ENCODE results near the gene CA9.

CA9 gene

DNA sequence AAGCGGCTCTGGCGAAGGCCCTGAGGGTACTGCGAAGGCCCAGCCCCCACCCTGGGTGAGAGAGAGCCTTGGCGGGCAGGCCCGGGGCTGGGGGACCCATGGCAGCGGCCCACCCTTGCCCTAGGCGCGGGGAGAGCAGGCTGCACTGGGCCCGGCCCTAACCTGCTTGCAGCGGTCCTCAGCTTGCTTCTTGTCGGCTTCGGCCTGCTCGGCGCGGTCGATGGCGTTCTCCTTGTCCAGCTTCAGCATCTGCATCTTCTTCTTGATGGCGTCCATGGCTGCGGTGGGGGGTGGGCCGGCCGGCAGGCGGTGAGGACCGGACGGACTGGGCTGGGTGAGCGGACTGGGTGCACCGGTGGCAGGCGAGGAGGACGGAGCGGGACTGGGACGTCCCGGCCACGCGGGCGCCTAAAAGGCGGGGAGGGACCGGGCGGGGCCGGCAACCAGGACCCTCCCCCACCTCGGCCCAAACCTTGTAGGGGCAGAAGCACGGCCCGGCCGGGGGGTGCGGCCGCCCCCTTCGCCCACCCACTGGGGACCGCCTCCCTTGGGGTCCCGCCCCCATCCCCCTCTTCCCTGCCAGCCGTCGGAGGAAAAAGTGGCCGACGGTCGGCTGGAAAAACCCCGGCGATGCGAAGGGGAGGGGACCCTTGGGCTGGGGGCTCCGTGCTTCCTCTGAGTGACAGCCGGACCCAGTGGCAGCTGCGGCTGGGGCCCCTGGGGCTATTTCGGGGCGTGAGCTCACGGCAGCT is 16.0 kb downstream of the CA9 start, which contains the start of gene TPM2:
TSS of gene TPM2 (minus strand) at position 384 of the 752 bp plus-strand sequence. CDS start at position 276, 108 bp downstream.
- Histone ChIP-seq H3K4me1 (ENCODE audit: control insufficient read depth in 5 of 5, insufficient read depth in 5 of 5, low read length in 5 of 5) (peaks cover 5 to 35% (median 30%) of the 10 kb centered on the region in 5 donors), H3K4me3 (ENCODE audit: low read depth in 1 of 5, low read length in 5 of 5) (peak within 1 kb of the TSS; percentile 58 to 76 (median 75)), H3K9me3 (ENCODE audit: control insufficient read depth in 5 of 5, low read length in 5 of 5) (no peaks in the 10 kb centered on the region), H3K27ac (ENCODE audit: low read depth, low read length) (peak within 1 kb of the TSS; percentile 81), H3K36me3 (ENCODE audit: control insufficient read depth in 5 of 5, insufficient read depth in 5 of 5, low read length in 5 of 5) (peaks cover 0 to 13% (median 8%) of the 10 kb centered on the region in 5 donors), H3K9ac (ENCODE audit: low read length in 5 of 5) (peak within 1 kb of the TSS in 4 of 5 donors; percentile 61 to 76 (median 72)), H3K27me3 (ENCODE audit: control insufficient read depth in 5 of 5, insufficient read depth in 4 of 5, low read length in 5 of 5) (no peaks in the 10 kb centered on the region)

DNA sequence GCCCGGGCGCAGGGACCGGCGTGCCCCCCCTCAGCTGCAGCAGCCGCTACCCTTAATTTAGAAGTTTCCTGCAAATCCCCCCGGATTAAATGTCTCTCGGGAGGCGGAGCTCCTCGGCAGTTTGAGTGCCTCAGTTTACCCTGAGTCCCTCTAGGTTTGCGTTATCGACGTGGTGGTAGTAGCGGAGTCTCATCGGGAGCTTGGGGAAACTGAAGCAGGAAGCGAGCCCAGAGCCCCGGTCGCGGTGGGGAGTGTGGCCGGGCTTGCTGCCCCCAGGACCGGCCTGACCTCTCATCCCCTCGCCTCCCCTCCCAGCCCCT is 16.5 kb downstream of the CA9 start:
- peaks cover 5 to 35% (median 30%) of the 10 kb centered on the region in 5 donors for H3K4me1 ChIP-seq (ENCODE audit: control insufficient read depth in 5 of 5, insufficient read depth in 5 of 5, low read length in 5 of 5)

DNA sequence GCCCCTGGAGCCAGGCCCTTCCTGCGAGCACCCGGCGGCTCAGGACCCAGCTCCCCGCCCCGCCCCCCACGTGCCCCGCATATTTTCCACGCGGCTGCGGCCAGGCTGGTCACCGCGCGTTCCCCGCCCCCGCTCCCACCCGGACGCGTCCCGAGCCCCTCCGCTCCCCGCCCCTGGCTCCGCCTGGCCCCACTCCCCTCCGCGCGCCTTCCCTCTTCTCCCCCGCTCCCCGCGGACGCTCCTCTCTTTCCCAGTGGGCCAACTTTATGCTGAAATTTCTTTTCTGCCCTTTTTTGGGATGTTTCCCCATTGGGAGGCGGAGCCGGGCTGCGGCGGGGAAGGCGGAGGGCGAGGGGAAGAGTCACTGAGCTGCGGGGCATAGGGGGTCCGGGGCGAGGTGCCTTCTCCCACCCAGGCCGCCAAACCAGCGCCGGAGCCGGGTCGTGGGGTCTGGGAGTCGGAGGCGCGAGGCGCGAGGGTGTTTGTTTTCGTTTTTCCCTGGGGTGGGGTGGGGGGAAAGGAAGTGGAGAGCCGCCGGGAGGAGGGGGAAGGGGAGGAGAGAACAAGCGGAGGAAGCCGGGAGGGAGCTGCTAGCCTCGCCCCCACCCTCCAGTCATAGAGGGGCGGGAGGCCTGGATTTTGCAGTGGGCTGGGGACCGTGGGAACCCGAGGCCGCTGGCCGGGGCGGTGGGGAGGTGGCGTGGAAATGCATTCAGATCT is 17.0 kb downstream of the CA9 start:
- Histone ChIP-seq H3K9me3 (ENCODE audit: control insufficient read depth in 5 of 5, low read length in 5 of 5) (no peaks in the 10 kb centered on the region), H3K36me3 (ENCODE audit: control insufficient read depth in 5 of 5, insufficient read depth in 5 of 5, low read length in 5 of 5) (peaks cover 0 to 5% (median 2%) of the 10 kb centered on the region in 5 donors), H3K27ac (ENCODE audit: low read depth, low read length) (peak overlapping the region; percentile 81), H3K4me1 (ENCODE audit: control insufficient read depth in 5 of 5, insufficient read depth in 5 of 5, low read length in 5 of 5) (peaks cover 5 to 35% (median 30%) of the 10 kb centered on the region in 5 donors), H3K4me3 (ENCODE audit: low read depth in 1 of 5, low read length in 5 of 5) (peak overlapping the region; percentile 58 to 79 (median 75)), H3K27me3 (ENCODE audit: control insufficient read depth in 5 of 5, insufficient read depth in 4 of 5, low read length in 5 of 5) (no peaks in the 10 kb centered on the region), H3K9ac (ENCODE audit: low read length in 5 of 5) (peak overlapping the region; percentile 53 to 76 (median 70))

More for the DNA sequence above, 16.5 kb downstream of the CA9 start:
- Histone ChIP-seq H3K36me3 (ENCODE audit: control insufficient read depth in 5 of 5, insufficient read depth in 5 of 5, low read length in 5 of 5) (peaks cover 0 to 8% (median 3%) of the 10 kb centered on the region in 5 donors), H3K9ac (ENCODE audit: low read length in 5 of 5) (peak overlapping the region in 3 of 5 donors; percentile 61 to 70 (median 64)), H3K27me3 (ENCODE audit: control insufficient read depth in 5 of 5, insufficient read depth in 4 of 5, low read length in 5 of 5) (no peaks in the 10 kb centered on the region), H3K4me3 (ENCODE audit: low read depth in 1 of 5, low read length in 5 of 5) (peak overlapping the region; percentile 58 to 75 (median 72)), H3K9me3 (ENCODE audit: control insufficient read depth in 5 of 5, low read length in 5 of 5) (no peaks in the 10 kb centered on the region), H3K27ac (ENCODE audit: low read depth, low read length) (peak overlapping the region; percentile 81)

DNA sequence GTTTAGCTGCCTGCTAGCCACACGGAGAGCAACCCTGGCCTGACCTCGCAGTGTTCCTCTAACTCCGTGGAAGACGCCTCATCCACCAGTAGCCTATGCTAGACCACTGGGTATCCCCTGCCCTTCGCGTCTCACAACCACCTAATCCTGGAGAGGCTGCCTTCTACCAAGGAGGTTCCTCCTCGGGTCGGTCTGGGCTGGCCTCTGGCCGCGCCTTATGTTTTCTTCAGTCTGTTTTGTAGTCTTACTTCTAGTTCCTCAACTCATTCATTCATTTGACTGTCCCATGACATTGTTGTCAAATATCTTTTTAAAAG is 17.6 kb downstream of the CA9 start:
- Histone ChIP-seq H3K4me1 (ENCODE audit: control insufficient read depth in 5 of 5, insufficient read depth in 5 of 5, low read length in 5 of 5) (peaks cover 5 to 32% (median 30%) of the 10 kb centered on the region in 5 donors), H3K9me3 (ENCODE audit: control insufficient read depth in 5 of 5, low read length in 5 of 5) (no peaks in the 10 kb centered on the region), H3K9ac (ENCODE audit: low read length in 5 of 5) (peak overlapping the region; percentile 53 to 76 (median 70)), H3K27me3 (ENCODE audit: control insufficient read depth in 5 of 5, insufficient read depth in 4 of 5, low read length in 5 of 5) (no peaks in the 10 kb centered on the region), H3K36me3 (ENCODE audit: control insufficient read depth in 5 of 5, insufficient read depth in 5 of 5, low read length in 5 of 5) (peaks cover 0 to 8% (median 7%) of the 10 kb centered on the region in 5 donors), H3K27ac (ENCODE audit: low read depth, low read length) (peak overlapping the region; percentile 81), H3K4me3 (ENCODE audit: low read depth in 1 of 5, low read length in 5 of 5) (peak overlapping the region; percentile 58 to 79 (median 75))

GRCh38 chr9:35691757-35692301 is 18.1 kb downstream of the CA9 start:
- Histone ChIP-seq H3K27me3 (ENCODE audit: control insufficient read depth in 5 of 5, insufficient read depth in 4 of 5, low read length in 5 of 5) (no peaks in the 10 kb centered on the region), H3K9ac (ENCODE audit: low read length in 5 of 5) (no peak overlapping the region), H3K4me1 (ENCODE audit: control insufficient read depth in 5 of 5, insufficient read depth in 5 of 5, low read length in 5 of 5) (peaks cover 5 to 32% (median 30%) of the 10 kb centered on the region in 5 donors), H3K9me3 (ENCODE audit: control insufficient read depth in 5 of 5, low read length in 5 of 5) (no peaks in the 10 kb centered on the region), H3K4me3 (ENCODE audit: low read depth in 1 of 5, low read length in 5 of 5) (peak overlapping the region in 1 of 5 donors; percentile 75), H3K36me3 (ENCODE audit: control insufficient read depth in 5 of 5, insufficient read depth in 5 of 5, low read length in 5 of 5) (peaks cover 0 to 13% (median 10%) of the 10 kb centered on the region in 5 donors), H3K27ac (ENCODE audit: low read depth, low read length) (peak overlapping the region; percentile 47)

DNA sequence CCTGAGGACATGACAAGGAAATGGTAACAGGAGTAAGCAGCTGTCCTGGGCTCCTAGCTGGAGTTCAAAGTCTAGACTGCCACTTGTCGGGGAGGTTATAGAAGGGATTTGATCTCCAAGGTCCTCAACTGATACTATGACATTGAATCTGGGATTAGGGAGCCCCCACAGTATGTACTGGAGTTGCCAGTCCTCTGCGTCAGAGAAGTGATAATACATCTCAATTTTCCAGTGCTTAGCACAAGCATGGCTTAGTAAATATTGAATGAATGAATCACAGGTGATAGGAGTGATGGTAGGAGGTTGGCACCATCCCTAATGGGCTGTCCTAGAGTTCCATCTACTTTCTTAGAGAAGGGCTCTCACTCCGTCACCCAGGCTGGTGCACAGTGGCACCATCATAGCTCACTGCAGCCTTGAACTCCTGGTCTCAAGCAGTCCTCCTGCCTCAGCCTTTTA is 22.2 kb downstream of the CA9 start:
- Histone ChIP-seq H3K4me1 (ENCODE audit: control insufficient read depth in 5 of 5, insufficient read depth in 5 of 5, low read length in 5 of 5) (peaks cover 3 to 7% (median 6%) of the 10 kb centered on the region in 5 donors), H3K9ac (ENCODE audit: low read length in 5 of 5) (no peak overlapping the region), H3K27me3 (ENCODE audit: control insufficient read depth in 5 of 5, insufficient read depth in 4 of 5, low read length in 5 of 5) (no peaks in the 10 kb centered on the region), H3K36me3 (ENCODE audit: control insufficient read depth in 5 of 5, insufficient read depth in 5 of 5, low read length in 5 of 5) (peaks cover 8 to 54% (median 51%) of the 10 kb centered on the region in 5 donors), H3K27ac (ENCODE audit: low read depth, low read length) (no peak overlapping the region), H3K4me3 (ENCODE audit: low read depth in 1 of 5, low read length in 5 of 5) (no peak overlapping the region), H3K9me3 (ENCODE audit: control insufficient read depth in 5 of 5, low read length in 5 of 5) (no peaks in the 10 kb centered on the region)

DNA sequence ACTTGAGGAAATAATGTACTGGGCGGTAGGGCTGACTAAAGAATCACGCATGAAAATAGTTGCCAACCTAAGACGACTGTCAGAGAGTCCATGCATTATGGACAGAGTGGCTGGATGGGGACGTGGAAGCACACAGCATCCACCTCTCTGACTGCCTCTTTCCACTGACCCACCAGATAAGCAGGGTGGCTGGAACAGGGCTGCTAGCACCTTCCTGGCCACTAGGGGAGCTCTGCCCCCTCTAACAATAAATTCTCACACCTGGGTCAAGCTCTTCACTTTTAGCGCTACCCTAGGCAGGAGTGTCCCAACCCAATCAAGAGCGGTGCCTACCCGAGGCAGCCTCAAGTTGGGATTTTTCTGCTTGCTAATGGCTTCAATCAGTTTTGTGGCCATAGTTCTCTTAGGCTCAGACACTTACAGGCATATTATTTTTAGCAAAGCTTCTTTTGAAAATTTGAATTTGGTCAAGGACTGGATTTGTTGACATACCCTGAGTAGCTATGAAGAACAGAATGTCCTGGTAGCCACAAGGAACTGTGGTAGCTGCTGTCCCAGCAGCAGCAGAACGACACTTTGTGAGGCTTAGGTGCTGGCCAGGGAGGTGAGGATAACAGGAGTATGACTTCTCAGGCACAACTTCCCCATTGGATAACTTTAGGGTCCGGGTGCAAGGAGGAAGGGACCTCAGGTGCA is 22.9 kb downstream of the CA9 start:
- peaks cover 14 to 61% (median 58%) of the 10 kb centered on the region in 5 donors for H3K36me3 ChIP-seq (ENCODE audit: control insufficient read depth in 5 of 5, insufficient read depth in 5 of 5, low read length in 5 of 5)
- no peaks in the 10 kb centered on the region for H3K27me3 ChIP-seq (ENCODE audit: control insufficient read depth in 5 of 5, insufficient read depth in 4 of 5, low read length in 5 of 5)
- H3K27ac ChIP-seq (ENCODE audit: low read depth, low read length): no peak overlapping the region
- no peak overlapping the region for H3K9ac ChIP-seq (ENCODE audit: low read length in 5 of 5)
- no peaks in the 10 kb centered on the region for H3K9me3 ChIP-seq (ENCODE audit: control insufficient read depth in 5 of 5, low read length in 5 of 5)
- peaks cover 0 to under 1% (median 0%) of the 10 kb centered on the region in 5 donors for H3K4me1 ChIP-seq (ENCODE audit: control insufficient read depth in 5 of 5, insufficient read depth in 5 of 5, low read length in 5 of 5)
- no peak overlapping the region for H3K4me3 ChIP-seq (ENCODE audit: low read depth in 1 of 5, low read length in 5 of 5)

- Histone ChIP-seq H3K27ac (ENCODE audit: low read depth, low read length) (no peak overlapping the region), H3K9ac (ENCODE audit: low read length in 5 of 5) (no peak overlapping the region), H3K36me3 (ENCODE audit: control insufficient read depth in 5 of 5, insufficient read depth in 5 of 5, low read length in 5 of 5) (peaks cover 15 to 68% (median 65%) of the 10 kb centered on the region in 5 donors), H3K27me3 (ENCODE audit: control insufficient read depth in 5 of 5, insufficient read depth in 4 of 5, low read length in 5 of 5) (no peaks in the 10 kb centered on the region), H3K4me1 (ENCODE audit: control insufficient read depth in 5 of 5, insufficient read depth in 5 of 5, low read length in 5 of 5) (peaks cover 0 to 4% (median 0%) of the 10 kb centered on the region in 5 donors), H3K9me3 (ENCODE audit: control insufficient read depth in 5 of 5, low read length in 5 of 5) (no peaks in the 10 kb centered on the region), H3K4me3 (ENCODE audit: low read depth in 1 of 5, low read length in 5 of 5) (no peak overlapping the region)
Measured at GRCh38 chr9:35697486-35697885, 23.8 kb downstream of the CA9 start.

- no peaks in the 10 kb centered on the region for H3K27me3 ChIP-seq (ENCODE audit: control insufficient read depth in 5 of 5, insufficient read depth in 4 of 5, low read length in 5 of 5)
- H3K9me3 ChIP-seq (ENCODE audit: control insufficient read depth in 5 of 5, low read length in 5 of 5): no peaks in the 10 kb centered on the region
- H3K4me1 ChIP-seq (ENCODE audit: control insufficient read depth in 5 of 5, insufficient read depth in 5 of 5, low read length in 5 of 5): peaks cover 0 to 4% (median 0%) of the 10 kb centered on the region in 5 donors
- H3K27ac ChIP-seq (ENCODE audit: low read depth, low read length): no peak overlapping the region
- peaks cover 15 to 76% (median 72%) of the 10 kb centered on the region in 5 donors for H3K36me3 ChIP-seq (ENCODE audit: control insufficient read depth in 5 of 5, insufficient read depth in 5 of 5, low read length in 5 of 5)
- H3K9ac ChIP-seq (ENCODE audit: low read length in 5 of 5): no peak overlapping the region
- H3K4me3 ChIP-seq (ENCODE audit: low read depth in 1 of 5, low read length in 5 of 5): no peak overlapping the region
Measured at GRCh38 chr9:35698231-35698630, 24.5 kb downstream of the CA9 start.
